ENCODE results near the gene ITGB1.

DNA sequence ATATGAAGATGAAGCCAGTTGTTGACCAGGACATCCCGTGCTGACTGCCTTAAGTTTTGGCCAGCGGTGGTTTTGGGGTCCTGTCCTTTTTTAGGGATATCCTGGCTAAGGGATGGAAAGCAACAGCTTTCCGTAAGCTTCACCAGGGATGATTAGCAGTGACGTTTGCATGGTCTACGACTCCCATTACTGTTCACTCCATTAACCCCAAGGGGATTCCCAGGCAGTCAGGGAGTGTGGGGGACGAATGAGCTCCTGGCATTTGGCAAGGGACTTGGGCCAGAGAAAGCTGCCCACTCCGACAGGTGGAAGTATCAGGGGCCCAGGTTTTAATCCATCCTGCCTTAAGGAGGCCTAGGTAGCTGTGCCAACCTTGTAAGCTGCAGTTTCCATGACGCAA lies 66.8 kb downstream of the ITGB1 start:
- TF ChIP-seq, protein P1, sequence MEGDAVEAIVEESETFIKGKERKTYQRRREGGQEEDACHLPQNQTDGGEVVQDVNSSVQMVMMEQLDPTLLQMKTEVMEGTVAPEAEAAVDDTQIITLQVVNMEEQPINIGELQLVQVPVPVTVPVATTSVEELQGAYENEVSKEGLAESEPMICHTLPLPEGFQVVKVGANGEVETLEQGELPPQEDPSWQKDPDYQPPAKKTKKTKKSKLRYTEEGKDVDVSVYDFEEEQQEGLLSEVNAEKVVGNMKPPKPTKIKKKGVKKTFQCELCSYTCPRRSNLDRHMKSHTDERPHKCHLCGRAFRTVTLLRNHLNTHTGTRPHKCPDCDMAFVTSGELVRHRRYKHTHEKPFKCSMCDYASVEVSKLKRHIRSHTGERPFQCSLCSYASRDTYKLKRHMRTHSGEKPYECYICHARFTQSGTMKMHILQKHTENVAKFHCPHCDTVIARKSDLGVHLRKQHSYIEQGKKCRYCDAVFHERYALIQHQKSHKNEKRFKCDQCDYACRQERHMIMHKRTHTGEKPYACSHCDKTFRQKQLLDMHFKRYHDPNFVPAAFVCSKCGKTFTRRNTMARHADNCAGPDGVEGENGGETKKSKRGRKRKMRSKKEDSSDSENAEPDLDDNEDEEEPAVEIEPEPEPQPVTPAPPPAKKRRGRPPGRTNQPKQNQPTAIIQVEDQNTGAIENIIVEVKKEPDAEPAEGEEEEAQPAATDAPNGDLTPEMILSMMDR (IDR thresholded peaks at IDR 0.05) = no peak
- TF ChIP-seq POLR2A (IDR thresholded peaks at IDR 0.05) = no peak

Data from heart left ventricle (tissue), 13 donors.